Activated T-helper 1 cell treated with anti-CD3 and anti-CD28 coated beads, Interleukin-2, amount 50 U/mL, for 16 hours (primary cell): ENCODE data around the gene ANKRD65.
A peak's percentile ranks its signal among the peaks of the same experiment; 100 is the strongest.
"Not testable (repeated sequence)": the region's sequence is repeated elsewhere in the genome, so short reads cannot be mapped to it uniquely, and the experiment has no call there.

Experiments
- DNase-seq, 2 donors: peaks; one replicate each; pipeline ENCODE4 v3.0.0-alpha.2; 2020; ENCODE audit warnings: low read depth in 1 of 2, low spot score in 1 of 2

The ANKRD65 gene

DNA sequence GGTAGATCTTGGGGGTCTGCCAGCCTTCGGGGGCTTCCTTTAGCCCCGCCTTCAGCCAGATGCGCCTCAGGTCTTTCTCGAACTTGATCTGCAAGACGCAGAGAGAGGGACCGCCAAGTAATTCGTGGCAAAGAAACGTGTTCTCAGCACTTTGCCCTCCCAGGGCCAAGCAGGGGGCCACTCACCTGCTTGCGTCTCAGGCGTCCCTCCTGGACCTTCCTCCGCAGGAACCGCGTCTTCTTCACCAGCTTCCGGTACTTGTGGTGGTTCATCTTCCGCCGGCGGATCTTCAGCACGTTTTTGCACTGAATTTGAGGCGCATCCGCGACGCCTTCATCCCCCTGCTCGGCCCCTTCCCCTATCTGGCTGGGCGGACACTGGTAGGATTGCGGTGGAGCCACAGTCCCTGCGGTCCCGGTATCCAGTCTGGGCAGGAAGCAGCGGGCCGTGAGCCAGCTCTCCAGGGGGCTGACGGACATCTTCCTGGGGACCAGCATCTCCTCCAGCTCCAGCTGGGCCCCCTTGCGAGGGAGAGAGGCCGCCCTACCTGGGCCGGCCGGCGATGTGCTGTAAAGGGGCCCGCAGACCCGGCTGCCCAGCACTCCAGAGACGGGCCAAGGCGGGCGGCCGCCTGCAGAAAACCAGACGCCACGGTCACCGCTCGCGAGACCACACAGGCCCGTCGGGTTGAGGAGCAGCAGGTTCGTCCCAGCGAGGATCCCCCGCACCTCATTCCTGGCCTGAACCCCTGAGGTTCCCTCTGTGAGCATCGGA is 47.1 kb downstream of the ANKRD65 start:
- DNase-seq = no peak

DNA sequence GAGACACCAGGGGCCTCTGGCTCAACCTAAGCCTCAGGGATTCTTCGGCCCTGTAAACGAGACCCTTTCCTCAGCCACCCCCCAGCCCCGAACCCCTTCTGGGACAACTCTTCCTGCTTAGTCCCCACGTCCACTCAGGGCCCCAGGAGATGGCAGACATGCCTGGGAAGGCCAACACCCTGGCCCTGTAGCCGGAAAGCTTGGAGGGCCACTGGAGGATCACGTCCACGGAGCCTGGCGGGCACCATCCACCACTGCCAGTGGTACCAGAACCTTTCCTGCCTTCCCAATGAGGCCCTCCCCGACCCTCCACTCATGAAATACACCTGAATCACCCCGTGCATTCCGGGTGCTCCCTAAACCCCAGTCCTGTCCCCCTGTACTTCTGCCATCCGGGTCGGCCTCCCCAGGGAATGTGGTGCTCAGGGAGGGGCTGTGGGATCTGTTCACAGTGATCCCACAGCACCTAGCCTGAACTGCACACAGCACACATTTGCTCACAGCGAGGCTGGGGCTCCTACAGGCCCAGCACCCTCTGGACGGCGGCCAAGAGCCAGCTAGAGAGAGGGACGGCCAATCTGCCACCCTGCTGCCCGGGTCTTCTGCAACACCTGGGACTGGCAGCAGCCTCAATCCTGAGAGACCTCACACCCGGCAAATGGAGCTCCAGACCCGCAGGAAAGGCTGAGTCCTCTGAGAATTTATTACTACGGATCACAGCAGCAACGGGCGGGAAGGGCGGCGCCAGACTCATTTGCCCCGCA is 47.8 kb downstream of the ANKRD65 start:
- DNase-seq = no peak

DNA sequence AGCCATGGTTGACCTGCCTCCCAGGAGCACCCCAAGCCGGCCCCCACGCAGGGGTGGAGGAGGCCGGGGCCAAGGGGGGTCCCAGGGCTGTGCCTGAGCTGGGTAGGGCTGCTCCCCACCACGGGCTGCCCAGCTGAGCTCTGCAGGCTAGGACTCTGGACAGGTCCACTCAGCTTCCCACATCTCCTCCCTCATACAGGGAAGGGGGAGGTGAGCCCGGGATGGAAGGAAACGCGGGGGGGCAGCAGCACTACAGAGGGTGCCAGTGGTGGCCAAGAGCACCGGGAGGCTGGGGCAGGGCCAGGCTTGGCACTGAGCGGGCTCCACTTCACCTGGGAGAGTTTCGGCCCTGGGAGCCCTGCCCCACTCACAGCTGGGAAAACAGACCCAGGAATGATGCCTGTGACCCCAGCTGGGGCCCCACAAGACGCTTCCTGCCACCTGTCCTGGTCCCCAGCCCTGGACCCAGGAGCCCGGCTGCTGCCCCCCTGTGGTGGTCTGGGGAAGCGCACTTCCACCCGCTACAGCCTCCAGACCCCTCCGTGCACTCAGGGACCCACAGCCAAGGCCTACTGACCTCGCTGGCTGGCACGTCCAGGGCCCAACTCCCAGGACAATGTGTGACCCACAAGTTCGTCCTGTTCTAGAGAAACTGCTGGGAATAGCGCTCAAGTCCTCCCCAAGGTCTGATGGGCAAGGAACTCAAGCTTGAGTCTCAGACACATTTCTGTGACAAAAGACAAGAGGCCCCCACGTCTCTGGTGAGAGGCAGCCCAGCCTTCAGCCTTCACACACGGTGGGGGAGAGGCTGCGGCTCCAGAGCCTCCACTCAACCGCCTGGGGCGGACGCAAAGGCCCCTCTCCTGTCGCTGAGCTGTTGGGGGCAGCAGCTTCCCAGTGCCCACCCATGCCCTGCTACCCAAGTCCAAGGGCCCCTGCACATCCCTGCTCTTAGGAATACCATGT is 49.0 kb downstream of the ANKRD65 start:
- DNase-seq = peak; percentile 67 to 69

DNA sequence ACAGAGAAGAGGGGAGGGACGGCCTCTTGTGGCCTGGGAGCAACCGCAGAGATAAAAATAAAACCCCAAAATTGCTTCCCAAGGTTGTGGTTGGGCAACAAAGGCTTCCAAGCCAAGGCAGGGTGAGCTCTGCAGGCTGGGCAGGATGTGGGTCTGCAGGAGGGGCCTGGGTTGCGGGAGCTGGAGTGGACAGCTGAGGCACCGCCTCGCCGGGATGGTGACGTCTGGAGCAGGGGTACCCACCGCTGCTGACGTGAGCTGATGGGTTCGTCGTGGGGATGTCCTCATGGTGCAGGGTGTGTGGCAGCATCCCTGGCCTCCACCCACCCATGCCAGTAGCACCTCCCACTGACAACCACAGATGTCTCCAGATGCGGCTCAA is 49.7 kb downstream of the ANKRD65 start:
- DNase-seq = peak in 1 of 2 donors; percentile 48

DNA sequence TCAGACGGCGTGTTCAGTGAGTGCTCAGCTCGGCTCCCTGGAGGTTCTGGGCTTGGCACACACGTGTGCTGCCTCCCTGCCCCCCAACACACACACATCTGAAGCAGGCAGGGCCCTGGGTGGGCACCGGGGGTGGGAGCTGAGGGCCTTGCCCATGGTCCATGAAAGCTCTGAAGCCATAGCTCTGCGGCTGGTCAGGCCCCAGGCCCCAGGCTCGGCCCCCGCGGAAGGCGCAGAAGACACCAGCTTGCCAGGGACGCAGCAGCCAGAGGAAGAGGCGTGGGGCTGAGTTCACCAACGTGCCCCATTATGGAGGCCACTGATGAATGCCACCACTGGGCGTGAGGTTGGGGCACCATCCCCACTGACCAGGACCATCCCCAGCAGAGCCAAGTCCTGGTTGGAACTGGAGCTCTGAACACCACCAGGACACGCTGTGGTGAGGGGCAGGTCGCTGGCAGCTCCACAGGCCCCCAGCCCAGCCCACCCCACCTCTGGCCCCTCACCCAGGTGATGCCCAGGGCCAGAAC is 50.2 kb downstream of the ANKRD65 start:
- no peak for DNase-seq

DNA sequence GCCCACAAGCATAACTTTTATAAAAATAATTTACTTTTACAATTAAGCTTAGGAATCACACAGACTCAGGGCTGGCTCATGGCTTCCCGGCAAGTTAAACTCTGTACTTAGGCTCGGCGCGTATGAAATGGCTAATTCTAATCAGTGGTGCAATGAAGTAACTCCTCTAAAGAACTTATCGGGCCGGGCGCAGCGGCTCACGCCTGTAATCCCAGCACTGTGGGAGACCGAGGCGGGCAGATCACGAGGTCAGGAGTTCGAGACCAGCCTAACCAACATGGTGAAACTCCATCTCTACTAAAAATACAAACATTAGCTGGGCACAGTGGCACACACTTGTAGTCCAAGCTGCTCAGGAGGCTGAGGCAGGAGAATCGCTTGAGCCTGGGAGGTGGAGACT is 51.0 kb downstream of the ANKRD65 start:
- not testable (repeated sequence) for DNase-seq
